ENCODE measurements around the gene ONECUT3. TPM values are rescaled to one million over a fixed set of nuclear protein-coding genes. Genes with fewer than 3 reads are reported as not detected.

ONECUT3 gene
- total and polyA plus RNA-seq, 11 donors: not detected

- H3K9me3 ChIP-seq: peaks cover 0 to 16% (median 8%) of the 10 kb centered on the region in 12 donors
- intact Hi-C loops (cut with DNase I): no loop called here
- no peak for TF ChIP-seq CTCF (IDR thresholded peaks at IDR 0.05)
- no peak for TF ChIP-seq POLR2A (IDR thresholded peaks at IDR 0.05)
- H3K4me3 ChIP-seq: no peak overlapping the region
- ATAC-seq (no peak), DNase-seq (no peak)
- H3K36me3 ChIP-seq: no peaks in the 10 kb centered on the region
- no peak overlapping the region for H3K27ac ChIP-seq
- peaks cover 0 to 12% (median 0%) of the 10 kb centered on the region in 12 donors for H3K4me1 ChIP-seq
- WGBS, 4 donors: 31 to 43% (median 40%) methylated on average over 13 to 14 of the region's 14 CpGs
- H3K27me3 ChIP-seq: peaks cover 21 to 95% (median 64%) of the 10 kb centered on the region in 9 donors
Measured at GRCh38 chr19:1780272-1780958, 27.1 kb downstream of the ONECUT3 start.

GRCh38 chr19:1782521-1782920 is 29.2 kb downstream of the ONECUT3 start:
- peaks cover 11 to 88% (median 48%) of the 10 kb centered on the region in 9 donors for H3K27me3 ChIP-seq
- no peaks in the 10 kb centered on the region for H3K4me1 ChIP-seq
- H3K9me3 ChIP-seq: peaks cover 0 to 16% (median 8%) of the 10 kb centered on the region in 12 donors
- 47 to 88% (median 69%) methylated on average over 5 to 7 of the region's 7 CpGs for WGBS, 4 donors
- ATAC-seq (no peak), DNase-seq (no peak)
- no peak overlapping the region for H3K4me3 ChIP-seq
- no peak overlapping the region for H3K27ac ChIP-seq
- intact Hi-C loops (cut with DNase I): no loop called here
- no peaks in the 10 kb centered on the region for H3K36me3 ChIP-seq
- TF ChIP-seq CTCF (IDR thresholded peaks at IDR 0.05): no peak
- no peak for TF ChIP-seq POLR2A (IDR thresholded peaks at IDR 0.05)

- 82 to 94% (median 86%) methylated on average over 4 of the region's 4 CpGs for WGBS, 4 donors
- no peak for TF ChIP-seq CTCF (IDR thresholded peaks at IDR 0.05)
- no peak for TF ChIP-seq POLR2A (IDR thresholded peaks at IDR 0.05)
- intact Hi-C loops (cut with DNase I): no loop called here
- H3K27ac ChIP-seq: no peak overlapping the region
- H3K4me3 ChIP-seq: no peak overlapping the region
- peaks cover 0 to 16% (median 8%) of the 10 kb centered on the region in 12 donors for H3K9me3 ChIP-seq
- no peak for ATAC-seq
- H3K27me3 ChIP-seq: peaks cover 11 to 88% (median 47%) of the 10 kb centered on the region in 9 donors
- no peaks in the 10 kb centered on the region for H3K36me3 ChIP-seq
- DNase-seq: no peak
- no peaks in the 10 kb centered on the region for H3K4me1 ChIP-seq
Measured at GRCh38 chr19:1783354-1783753, 30.0 kb downstream of the ONECUT3 start.

- intact Hi-C loops (cut with DNase I): no loop called here
- no peak for ATAC-seq
- Histone ChIP-seq H3K36me3 (no peaks in the 10 kb centered on the region), H3K27ac (no peak overlapping the region), H3K4me3 (no peak overlapping the region), H3K4me1 (peaks cover 0 to 4% (median 0%) of the 10 kb centered on the region in 12 donors), H3K9me3 (peaks cover 0 to 16% (median 8%) of the 10 kb centered on the region in 12 donors), H3K27me3 (peaks cover 15 to 89% (median 50%) of the 10 kb centered on the region in 9 donors)
- DNase-seq: no peak
- WGBS, 4 donors: 78 to 90% (median 86%) methylated on average over 9 of the region's 9 CpGs
- TF ChIP-seq CTCF (IDR thresholded peaks at IDR 0.05) (no peak), POLR2A (IDR thresholded peaks at IDR 0.05) (no peak)
Measured at GRCh38 chr19:1783874-1784273, 30.6 kb downstream of the ONECUT3 start.

All from heart left ventricle (tissue), 16 donors.